ENCODE results near the gene IRF4.

GRCh38 chr6:434051-434705 is 42.6 kb downstream of the IRF4 start:
- TF ChIP-seq CTCF (IDR thresholded peaks at IDR 0.05) (no peak), POLR2A (IDR thresholded peaks at IDR 0.05) (no peak)

All from body of pancreas (tissue), 4 donors.